HCT116 (cell line): ENCODE results near the gene ZDHHC9. TPM values are rescaled to one million over a fixed set of nuclear protein-coding genes. Genes with fewer than 3 reads are reported as not detected.

ENCODE experiments used
- ATAC-seq: fragments of 200-7000 bp; cut with Tn5 transposase; 2 replicates; pipeline ENCODE4 v1.9.1; 2020; ENCODE audit warnings: mild to moderate bottlenecking, moderate library complexity
- BruUV-seq: library from RNA; stranded (reverse); fragments of 400-500 nt; replicated peaks from 2 replicates; lab custom pipeline; 2021; lab: Mats Ljungman, UMichigan
- CTCF ChIA-PET: fragments of 300-600 bp; sonication (Branson Sonifier 250); formaldehyde crosslinking; loops from one replicate; lab custom pipeline; 2021; ENCODE audit warnings: antibody characterized with exemption; lab: Charles Lee
- POLR2A ChIA-PET: fragments of 300-600, 350-600 bp; sonication (Branson Sonifier 250); formaldehyde crosslinking; loops from one replicate; lab custom pipeline; 2021; ENCODE audit warnings: antibody characterized with exemption; lab: Charles Lee
- RAD21 ChIA-PET, 2 experiments: fragments of 300-600 bp; sonication (Branson Sonifier 250); formaldehyde crosslinking; loops; one replicate each; lab custom pipeline; 2023; ENCODE audit warnings: low total read pairs in 2 of 2; ENCODE audit not compliant: uncharacterized antibody in 2 of 2, unreplicated experiment in 2 of 2, low non-redundant PET in 1 of 2; lab: Charles Lee
- DNase-seq: peaks from one replicate; pipeline ENCODE4 v3.0.0-alpha.2; 2010; ENCODE audit warnings: low read depth, low spot score
- H2AFZ ChIP-seq: fragments of 200-600 bp; shearing (Covaris generic), sonication (generic); 2 replicates; pipeline ENCODE4 v1.6.1; 2017; ENCODE audit warnings: low read depth, mixed run types, mixed read lengths, antibody characterized with exemption, low read length; ENCODE audit not compliant: poor library complexity, severe bottlenecking
- H3K27ac ChIP-seq: 2 replicates; pipeline ENCODE4 v1.5.1; 2012; ENCODE audit warnings: low read depth, low read length
- H3K27me3 ChIP-seq: fragments of 200-600 bp; sonication (generic); 2 replicates; pipeline ENCODE4 v1.6.1; 2016; ENCODE audit warnings: mixed run types, low read length, mixed read lengths; ENCODE audit not compliant: insufficient read depth
- H3K36me3 ChIP-seq, 2 experiments: fragments of 200-500 bp in 1 of 2; fragments of 200-600 bp in 1 of 2; sonication (Bioruptor generic) in 1 of 2; sonication (generic) in 1 of 2; 2 replicates each; pipeline versions ENCODE4 v1.5.1 to v1.6.1; 2014 to 2016; ENCODE audit warnings: low read length in 2 of 2, inconsistent platforms in 1 of 2, mixed read lengths in 1 of 2, mixed run types in 1 of 2; ENCODE audit not compliant: insufficient read depth in 2 of 2, control insufficient read depth in 1 of 2
- H3K4me1 ChIP-seq, 2 experiments: fragments of 200-600 bp in 1 of 2; sonication (generic) in 1 of 2; 2 replicates each; pipeline versions ENCODE4 v1.5.1 to v1.6.1; 2012 to 2017; ENCODE audit warnings: low read length in 2 of 2, inconsistent platforms in 1 of 2, mild to moderate bottlenecking in 1 of 2, mixed read lengths in 1 of 2, mixed run types in 1 of 2, moderate library complexity in 1 of 2; ENCODE audit not compliant: insufficient read depth in 2 of 2, control insufficient read depth in 1 of 2
- H3K4me2 ChIP-seq: fragments of 200-600 bp; sonication (generic); 2 replicates; pipeline ENCODE4 v1.6.1; 2017; ENCODE audit warnings: mixed run types, low read length, mixed read lengths
- H3K4me3 ChIP-seq, 2 experiments: fragments of 200-600 bp in 1 of 2; sonication (generic) in 1 of 2; replicated peaks in 1 of 2; 2 replicates each; pipeline ENCODE4 v1.5.1; 2011 to 2016; ENCODE audit warnings: low read length in 2 of 2, control low read depth in 1 of 2, low read depth in 1 of 2, mild to moderate bottlenecking in 1 of 2, mixed read lengths in 1 of 2, mixed run types in 1 of 2
- H3K79me2 ChIP-seq: fragments of 200-600 bp; sonication (generic); 2 replicates; pipeline ENCODE4 v1.6.1; 2017; ENCODE audit warnings: mild to moderate bottlenecking, mixed run types, low read length, moderate library complexity, mixed read lengths; ENCODE audit not compliant: insufficient read depth
- H3K9ac ChIP-seq: fragments of 200-600 bp; sonication (generic); 2 replicates; pipeline ENCODE4 v1.6.1; 2016; ENCODE audit warnings: low read length, mixed read lengths
- H3K9me2 ChIP-seq: fragments of 200-600 bp; sonication (generic), shearing (Covaris generic); 2 replicates; pipeline ENCODE4 v1.6.1; 2017; ENCODE audit warnings: mixed run types, mild to moderate bottlenecking, moderate library complexity; ENCODE audit not compliant: insufficient read depth
- H3K9me3 ChIP-seq, 2 experiments: fragments of 200-500 bp in 1 of 2; fragments of 200-600 bp in 1 of 2; sonication (Bioruptor generic) in 1 of 2; sonication (generic) in 1 of 2; 2 replicates each; pipeline ENCODE4 v1.6.1; 2014 to 2017; ENCODE audit warnings: low read length in 2 of 2, mixed read lengths in 2 of 2, inconsistent platforms in 1 of 2, low read depth in 1 of 2, mild to moderate bottlenecking in 1 of 2, mixed run types in 1 of 2, moderate library complexity in 1 of 2; ENCODE audit not compliant: control insufficient read depth in 1 of 2, insufficient read depth in 1 of 2
- H4K20me1 ChIP-seq: fragments of 200-600 bp; sonication (generic), shearing (Covaris generic); 2 replicates; pipeline ENCODE4 v1.6.1; 2017; ENCODE audit warnings: mixed run types, mild to moderate bottlenecking, moderate library complexity; ENCODE audit not compliant: insufficient read depth
- CBX3 ChIP-seq: IDR thresholded peaks from 2 replicates; pipeline ENCODE4 v1.6.1; 2012; ENCODE audit warnings: low read depth
- CEBPB ChIP-seq: IDR thresholded peaks from 2 replicates; pipeline ENCODE4 v1.6.1; 2012; ENCODE audit warnings: low read depth
- ELF1 ChIP-seq: IDR thresholded peaks from 2 replicates; pipeline ENCODE4 v1.6.1; 2012; ENCODE audit warnings: low read depth, borderline replicate concordance
- EZH2phosphoT487 ChIP-seq: fragments of 200-600 bp; IDR thresholded peaks from 2 replicates; pipeline ENCODE4 v1.6.1; 2018; ENCODE audit warnings: antibody characterized with exemption, borderline replicate concordance
- JUND ChIP-seq: IDR thresholded peaks from 2 replicates; pipeline ENCODE4 v1.6.1; 2012
- RAD21 ChIP-seq: IDR thresholded peaks from 2 replicates; pipeline ENCODE4 v1.6.1; 2012; ENCODE audit warnings: low read depth, mild to moderate bottlenecking
- SIN3A ChIP-seq: IDR thresholded peaks from 2 replicates; pipeline ENCODE4 v1.6.1; 2012; ENCODE audit warnings: low read depth
- SRF ChIP-seq: IDR thresholded peaks from 2 replicates; pipeline ENCODE4 v1.6.1; 2012; ENCODE audit warnings: low read depth
- YY1 ChIP-seq: IDR thresholded peaks from 2 replicates; pipeline ENCODE4 v1.6.1; 2011; ENCODE audit warnings: low read length, low read depth, moderate library complexity, mild to moderate bottlenecking; ENCODE audit not compliant: insufficient replicate concordance; ENCODE audit errors: extremely low read depth
- ZFX ChIP-seq: fragments of 450-650 bp; IDR thresholded peaks from 2 replicates; pipeline ENCODE4 v1.6.1; 2017
- intact Hi-C: fragments of 100-400 bp; cut with micrococcal nuclease; formaldehyde crosslinking; loops from 2 replicates; pipeline ENCODE4 v1.10.0; 2022
- total RNA-seq: library from RNA; stranded (reverse); gene quantifications from one replicate; pipeline ENCODE4 v1.2.1, GENCODE V29; 2021; ENCODE audit not compliant: unreplicated experiment
- TF ChIP-seq, protein P1 (sequence below): IDR thresholded peaks from 2 replicates; pipeline ENCODE4 v1.6.1; 2011; ENCODE audit warnings: mild to moderate bottlenecking, low read length, moderate library complexity; ENCODE audit not compliant: insufficient replicate concordance; ENCODE audit errors: extremely low read depth
- TF ChIP-seq, protein P2 (sequence below), 3 experiments: fragments of 200-600 bp in 1 of 3; sonication (generic) in 1 of 3; IDR thresholded peaks in 2 of 3; conservative IDR thresholded peaks in 1 of 3; 2 replicates each; pipeline ENCODE4 v1.5.1; 2012 to 2017; ENCODE audit warnings: low read depth in 2 of 3, low read length in 2 of 3, antibody characterized with exemption in 1 of 3, borderline replicate concordance in 1 of 3, control low read depth in 1 of 3, mild to moderate bottlenecking in 1 of 3, mixed read lengths in 1 of 3, mixed run types in 1 of 3, moderate library complexity in 1 of 3; ENCODE audit not compliant: insufficient read depth in 1 of 3
- TF ChIP-seq, protein P3 (sequence below): IDR thresholded peaks from 2 replicates; pipeline ENCODE4 v1.6.1; 2012

Gene ZDHHC9
- total RNA-seq, 1 experiment from 2014 or later: 18.9 TPM

DNA sequence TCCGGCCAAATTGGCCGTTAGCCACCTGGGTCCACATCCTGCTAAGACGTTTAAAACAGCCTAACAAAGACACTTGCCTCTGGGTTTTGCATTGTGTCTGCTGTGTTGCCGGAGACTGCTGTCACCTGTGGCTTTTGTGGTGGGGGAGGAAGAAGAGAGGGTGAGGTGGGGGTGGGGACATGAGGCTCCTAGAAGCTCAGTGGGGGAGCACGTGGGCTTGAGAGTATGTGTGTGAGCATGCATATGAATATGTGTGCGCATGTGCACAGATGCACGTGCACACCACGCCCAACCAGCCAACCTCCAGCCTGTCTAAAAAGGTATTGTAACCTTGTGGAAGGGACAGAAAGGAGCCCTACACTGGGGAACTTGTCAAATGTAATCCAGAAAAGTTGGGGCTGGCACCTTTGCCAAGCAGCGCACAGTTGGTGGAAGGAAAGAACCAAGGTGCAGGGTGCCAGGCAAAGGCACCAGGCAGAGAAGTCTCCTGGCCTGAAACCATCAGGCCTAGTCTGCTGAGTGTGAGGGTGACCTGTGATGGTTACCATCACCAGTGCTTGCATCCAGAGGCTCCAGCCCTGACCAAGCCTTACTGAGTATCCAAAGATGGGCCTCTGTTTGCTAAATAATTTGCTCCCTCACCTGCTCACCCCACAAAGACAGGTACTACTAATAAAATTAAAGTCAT is 74.1 kb downstream of the ZDHHC9 start:
- no peaks in the 10 kb centered on the region for H3K36me3 ChIP-seq
- no peak for TF ChIP-seq SIN3A
- no peak for TF ChIP-seq ELF1
- TF ChIP-seq CBX3: no peak
- TF ChIP-seq, protein P1, sequence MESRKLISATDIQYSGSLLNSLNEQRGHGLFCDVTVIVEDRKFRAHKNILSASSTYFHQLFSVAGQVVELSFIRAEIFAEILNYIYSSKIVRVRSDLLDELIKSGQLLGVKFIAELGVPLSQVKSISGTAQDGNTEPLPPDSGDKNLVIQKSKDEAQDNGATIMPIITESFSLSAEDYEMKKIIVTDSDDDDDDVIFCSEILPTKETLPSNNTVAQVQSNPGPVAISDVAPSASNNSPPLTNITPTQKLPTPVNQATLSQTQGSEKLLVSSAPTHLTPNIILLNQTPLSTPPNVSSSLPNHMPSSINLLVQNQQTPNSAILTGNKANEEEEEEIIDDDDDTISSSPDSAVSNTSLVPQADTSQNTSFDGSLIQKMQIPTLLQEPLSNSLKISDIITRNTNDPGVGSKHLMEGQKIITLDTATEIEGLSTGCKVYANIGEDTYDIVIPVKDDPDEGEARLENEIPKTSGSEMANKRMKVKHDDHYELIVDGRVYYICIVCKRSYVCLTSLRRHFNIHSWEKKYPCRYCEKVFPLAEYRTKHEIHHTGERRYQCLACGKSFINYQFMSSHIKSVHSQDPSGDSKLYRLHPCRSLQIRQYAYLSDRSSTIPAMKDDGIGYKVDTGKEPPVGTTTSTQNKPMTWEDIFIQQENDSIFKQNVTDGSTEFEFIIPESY: no peak
- TF ChIP-seq JUND: no peak
- TF ChIP-seq, protein P2, sequence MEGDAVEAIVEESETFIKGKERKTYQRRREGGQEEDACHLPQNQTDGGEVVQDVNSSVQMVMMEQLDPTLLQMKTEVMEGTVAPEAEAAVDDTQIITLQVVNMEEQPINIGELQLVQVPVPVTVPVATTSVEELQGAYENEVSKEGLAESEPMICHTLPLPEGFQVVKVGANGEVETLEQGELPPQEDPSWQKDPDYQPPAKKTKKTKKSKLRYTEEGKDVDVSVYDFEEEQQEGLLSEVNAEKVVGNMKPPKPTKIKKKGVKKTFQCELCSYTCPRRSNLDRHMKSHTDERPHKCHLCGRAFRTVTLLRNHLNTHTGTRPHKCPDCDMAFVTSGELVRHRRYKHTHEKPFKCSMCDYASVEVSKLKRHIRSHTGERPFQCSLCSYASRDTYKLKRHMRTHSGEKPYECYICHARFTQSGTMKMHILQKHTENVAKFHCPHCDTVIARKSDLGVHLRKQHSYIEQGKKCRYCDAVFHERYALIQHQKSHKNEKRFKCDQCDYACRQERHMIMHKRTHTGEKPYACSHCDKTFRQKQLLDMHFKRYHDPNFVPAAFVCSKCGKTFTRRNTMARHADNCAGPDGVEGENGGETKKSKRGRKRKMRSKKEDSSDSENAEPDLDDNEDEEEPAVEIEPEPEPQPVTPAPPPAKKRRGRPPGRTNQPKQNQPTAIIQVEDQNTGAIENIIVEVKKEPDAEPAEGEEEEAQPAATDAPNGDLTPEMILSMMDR (IDR thresholded peaks at IDR 0.05 in 2 of 3, conservative IDR thresholded peaks at IDR 0.05 in 1 of 3; ENCODE audit: borderline replicate concordance in 1 of 3, insufficient read depth in 1 of 3, low read depth in 2 of 3, low read length in 2 of 3): no peak
- TF ChIP-seq EZH2phosphoT487: no peak
- no peak for TF ChIP-seq SRF
- no peak for TF ChIP-seq YY1
- TF ChIP-seq, protein P3, sequence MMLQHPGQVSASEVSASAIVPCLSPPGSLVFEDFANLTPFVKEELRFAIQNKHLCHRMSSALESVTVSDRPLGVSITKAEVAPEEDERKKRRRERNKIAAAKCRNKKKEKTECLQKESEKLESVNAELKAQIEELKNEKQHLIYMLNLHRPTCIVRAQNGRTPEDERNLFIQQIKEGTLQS: no peak
- no peak for TF ChIP-seq ZFX
- no peak for TF ChIP-seq RAD21
- TF ChIP-seq CEBPB: no peak
- intact Hi-C loops: no loop called here
- POLR2A ChIA-PET: no interaction called here
- DNase-seq (no peak), ATAC-seq (no peak)
- no peak overlapping the region for H3K27ac ChIP-seq
- H3K27me3 ChIP-seq: no peaks in the 10 kb centered on the region
- no peaks in the 10 kb centered on the region for H3K79me2 ChIP-seq
- BruUV-seq: no TSS peak
- no peaks in the 10 kb centered on the region for H3K9me2 ChIP-seq
- H2AFZ ChIP-seq: no peak overlapping the region
- H3K4me1 ChIP-seq: no peaks in the 10 kb centered on the region
- H3K4me3 ChIP-seq: no peak overlapping the region
- H3K9ac ChIP-seq: no peak overlapping the region
- RAD21 ChIA-PET: no interaction called here
- H3K9me3 ChIP-seq: no peaks in the 10 kb centered on the region
- CTCF ChIA-PET: no interaction called here
- H3K4me2 ChIP-seq: no peak overlapping the region
- H4K20me1 ChIP-seq: no peaks in the 10 kb centered on the region
